Activated naive CD4-positive, alpha-beta T cell treated with anti-CD3 and anti-CD28 coated beads for 36 hours (primary cell): ENCODE measurements around the gene HEXIM1. TPM values are rescaled to one million over a fixed set of nuclear protein-coding genes. Genes with fewer than 3 reads are reported as not detected.

Source experiments
- CTCF ChIA-PET: fragments of 350-600 bp; sonication (Branson Sonifier 250); formaldehyde crosslinking; loops from one replicate; lab custom pipeline; 2021; ENCODE audit warnings: antibody characterized with exemption; lab: Charles Lee
- DNase-seq: peaks from one replicate; pipeline ENCODE4 v3.0.0-alpha.2; 2020
- H3K27ac Mint-ChIP-seq: one replicate; pipeline ENCODE4 v1.8.0; 2021; ENCODE audit warnings: mild to moderate bottlenecking, mixed read lengths
- H3K27me3 Mint-ChIP-seq: one replicate; pipeline ENCODE4 v1.8.0; 2021; ENCODE audit warnings: low read depth, mixed read lengths
- H3K36me3 Mint-ChIP-seq: one replicate; pipeline ENCODE4 v1.8.0; 2021; ENCODE audit warnings: low read depth, mixed read lengths
- H3K4me1 Mint-ChIP-seq: one replicate; pipeline ENCODE4 v1.8.0; 2021; ENCODE audit warnings: low read depth, mixed read lengths
- H3K4me3 Mint-ChIP-seq: one replicate; pipeline ENCODE4 v1.8.0; 2021; ENCODE audit warnings: mild to moderate bottlenecking, moderate library complexity, mixed read lengths
- H3K9me3 Mint-ChIP-seq: one replicate; pipeline ENCODE4 v1.8.0; 2021; ENCODE audit warnings: mixed read lengths
- intact Hi-C: fragments of 100-400 bp; cut with micrococcal nuclease; formaldehyde crosslinking; loops from one replicate; pipeline ENCODE4 v1.15.1; 2023
- total RNA-seq, 2 experiments: library from RNA; stranded (reverse); gene quantifications; one replicate each; pipeline ENCODE4 v1.2.3, GENCODE V29; 2021

The HEXIM1 gene
- total RNA-seq, 2 experiments from 2014 or later, result 24.3 to 24.7 TPM

GRCh38 chr17:45156242-45156641 is 8.0 kb downstream of the HEXIM1 start:
- no peak overlapping the region for H3K27ac Mint-ChIP-seq
- no peak for DNase-seq
- H3K9me3 Mint-ChIP-seq, result no peaks in the 10 kb centered on the region
- H3K36me3 Mint-ChIP-seq, result peaks cover 21% of the 10 kb centered on the region
- H3K4me3 Mint-ChIP-seq, result no peak overlapping the region
- H3K4me1 Mint-ChIP-seq, result peaks cover 41% of the 10 kb centered on the region
- intact Hi-C loops, result no loop called here
- no peaks in the 10 kb centered on the region for H3K27me3 Mint-ChIP-seq
- CTCF ChIA-PET, result interaction anchor here (0.9 to 16.6 kb wide), 3 partner anchors 17 to 74 kb away, joined by 3 to 252 read pairs (median 10); partner anchors contain the start of genes ACBD4 and PLCD3

GRCh38 chr17:45160447-45161287 is 12.4 kb downstream of the HEXIM1 start:
- peak overlapping the region; percentile 96 for H3K4me3 Mint-ChIP-seq
- H3K9me3 Mint-ChIP-seq, result no peaks in the 10 kb centered on the region
- no peaks in the 10 kb centered on the region for H3K27me3 Mint-ChIP-seq
- H3K36me3 Mint-ChIP-seq, result peaks cover 23% of the 10 kb centered on the region
- H3K4me1 Mint-ChIP-seq, result peaks cover 37% of the 10 kb centered on the region
- DNase-seq, result peak; percentile 63
- intact Hi-C loops, result loop anchor here (1.0 kb wide), 7 partner anchors 11 to 385 kb away; partner anchors contain the start of genes ACBD4, HEXIM1 and NMT1
- H3K27ac Mint-ChIP-seq, result peak overlapping the region; percentile 96
- CTCF ChIA-PET, result interaction anchor here (0.6 to 16.6 kb wide), 6 partner anchors 11 to 37 kb away, joined by 3 to 252 read pairs (median 14); partner anchors contain the start of genes ACBD4, HEXIM1 and PLCD3

DNA sequence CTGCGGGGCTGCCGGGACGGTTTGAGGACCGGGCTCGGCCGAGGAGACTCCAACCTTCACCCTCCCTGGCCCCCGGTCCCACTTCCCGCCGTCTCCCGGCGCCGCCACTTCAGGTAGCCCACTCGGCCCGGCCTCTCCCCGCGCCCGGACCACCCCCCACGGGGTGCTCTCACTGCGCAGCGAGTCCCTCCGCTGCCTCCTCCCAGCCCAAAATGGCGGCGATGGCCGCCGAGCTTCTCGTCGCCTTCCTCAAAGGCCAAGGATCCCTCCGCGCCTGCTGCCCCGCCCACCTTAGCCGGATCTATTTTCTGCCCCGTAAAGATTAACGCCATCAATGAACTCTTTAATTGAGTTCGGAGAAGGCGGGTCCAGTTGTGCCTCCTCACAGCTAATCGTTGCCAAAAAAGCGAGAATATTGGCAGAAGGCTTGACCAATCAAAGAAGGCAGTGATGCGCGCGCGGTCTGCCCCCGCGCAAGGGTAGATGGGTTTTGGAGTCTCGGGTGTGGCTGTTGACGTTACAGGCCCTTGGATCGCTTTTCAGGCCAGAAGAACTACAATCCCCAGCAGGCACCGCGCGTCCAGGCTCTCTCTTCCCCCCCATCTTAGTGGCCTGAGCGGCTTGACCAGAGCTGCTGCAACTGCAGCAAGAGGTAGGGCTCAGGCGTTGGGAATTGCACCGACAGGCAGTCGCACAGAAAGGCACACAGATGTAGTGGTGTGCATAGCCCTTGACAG is 13.2 kb downstream of the HEXIM1 start, which contains the start of gene HEXIM2:
TSS of gene HEXIM2 (plus strand) at position 588 of the 737 bp plus-strand sequence. CDS start 919 bp downstream, outside the sequence.
- intact Hi-C loops, result loop anchor here (1.0 kb wide), 7 partner anchors 10 to 386 kb away; partner anchors contain the start of genes ACBD4, HEXIM1 and NMT1
- Mint-ChIP-seq H3K9me3 (no peaks in the 10 kb centered on the region), H3K27me3 (no peaks in the 10 kb centered on the region), H3K27ac (peak within 1 kb of the TSS; percentile 96), H3K4me1 (peaks cover 32% of the 10 kb centered on the region), H3K36me3 (peaks cover 23% of the 10 kb centered on the region), H3K4me3 (peak within 1 kb of the TSS; percentile 96)
- CTCF ChIA-PET, result interaction anchor here (0.6 to 16.6 kb wide), 6 partner anchors 11 to 36 kb away, joined by 3 to 252 read pairs (median 14); partner anchors contain the start of genes ACBD4, HEXIM1 and PLCD3
- DNase-seq, result peak; percentile 99

DNA sequence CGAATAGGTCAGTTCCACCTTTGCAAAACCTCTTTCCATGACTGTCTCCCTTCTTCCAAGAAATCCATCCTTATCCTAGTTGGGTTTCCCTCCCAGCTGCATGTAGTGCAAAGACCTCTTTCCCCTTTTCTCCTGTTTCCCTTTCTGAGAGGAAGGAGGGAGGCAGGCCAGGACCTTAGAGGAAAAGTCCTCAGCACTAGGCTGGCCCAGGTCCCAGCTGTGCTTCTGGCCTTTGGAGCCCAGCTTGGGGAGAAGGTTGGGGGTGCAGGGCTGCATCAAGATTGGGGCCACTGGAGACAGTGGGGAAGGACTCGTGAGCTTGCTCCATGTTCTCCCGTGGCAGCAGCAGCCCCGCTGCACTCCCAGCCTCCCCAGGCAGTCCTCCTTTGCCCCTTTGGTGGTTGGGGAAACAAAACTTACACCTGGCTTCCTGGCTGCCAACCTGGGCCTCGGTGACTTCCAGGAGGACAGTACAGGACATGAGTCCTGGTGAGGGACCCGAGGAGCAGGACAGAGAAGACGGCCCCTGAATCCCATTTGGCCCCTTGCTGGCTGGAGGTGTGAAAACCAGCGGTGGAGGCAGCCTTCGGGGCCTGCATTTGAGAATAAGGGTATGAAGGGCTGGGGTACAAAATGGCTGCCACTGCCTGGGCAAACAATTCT is 13.9 kb downstream of the HEXIM1 start:
- CTCF ChIA-PET, result interaction anchor here (4.1 to 16.6 kb wide), 3 partner anchors 12 to 35 kb away, joined by 22 to 252 read pairs (median 93); partner anchors contain the start of genes ACBD4, HEXIM1 and PLCD3
- no peaks in the 10 kb centered on the region for H3K9me3 Mint-ChIP-seq
- H3K27me3 Mint-ChIP-seq, result no peaks in the 10 kb centered on the region
- peaks cover 29% of the 10 kb centered on the region for H3K4me1 Mint-ChIP-seq
- no peak for DNase-seq
- peak overlapping the region; percentile 96 for H3K4me3 Mint-ChIP-seq
- peak overlapping the region; percentile 96 for H3K27ac Mint-ChIP-seq
- peaks cover 23% of the 10 kb centered on the region for H3K36me3 Mint-ChIP-seq
- intact Hi-C loops, result no loop called here

GRCh38 chr17:45164734-45165269 is 16.5 kb downstream of the HEXIM1 start:
- H3K4me1 Mint-ChIP-seq, result peaks cover 10% of the 10 kb centered on the region
- no peak overlapping the region for H3K27ac Mint-ChIP-seq
- no peak overlapping the region for H3K4me3 Mint-ChIP-seq
- no peak for DNase-seq
- peaks cover 7% of the 10 kb centered on the region for H3K36me3 Mint-ChIP-seq
- CTCF ChIA-PET, result interaction anchor here (1.4 to 7.8 kb wide), 3 partner anchors 15 to 33 kb away, joined by 5 to 93 read pairs (median 6); partner anchors contain the start of genes ACBD4 and HEXIM1
- H3K27me3 Mint-ChIP-seq, result no peaks in the 10 kb centered on the region
- intact Hi-C loops, result no loop called here
- no peaks in the 10 kb centered on the region for H3K9me3 Mint-ChIP-seq

GRCh38 chr17:45168991-45169752 is 20.9 kb downstream of the HEXIM1 start:
- Mint-ChIP-seq H3K36me3 (no peaks in the 10 kb centered on the region), H3K4me1 (peaks cover 21% of the 10 kb centered on the region), H3K27me3 (no peaks in the 10 kb centered on the region), H3K9me3 (no peaks in the 10 kb centered on the region), H3K4me3 (no peak overlapping the region), H3K27ac (no peak overlapping the region)
- intact Hi-C loops, result no loop called here
- no peak for DNase-seq
- CTCF ChIA-PET, result no interaction called here

DNA sequence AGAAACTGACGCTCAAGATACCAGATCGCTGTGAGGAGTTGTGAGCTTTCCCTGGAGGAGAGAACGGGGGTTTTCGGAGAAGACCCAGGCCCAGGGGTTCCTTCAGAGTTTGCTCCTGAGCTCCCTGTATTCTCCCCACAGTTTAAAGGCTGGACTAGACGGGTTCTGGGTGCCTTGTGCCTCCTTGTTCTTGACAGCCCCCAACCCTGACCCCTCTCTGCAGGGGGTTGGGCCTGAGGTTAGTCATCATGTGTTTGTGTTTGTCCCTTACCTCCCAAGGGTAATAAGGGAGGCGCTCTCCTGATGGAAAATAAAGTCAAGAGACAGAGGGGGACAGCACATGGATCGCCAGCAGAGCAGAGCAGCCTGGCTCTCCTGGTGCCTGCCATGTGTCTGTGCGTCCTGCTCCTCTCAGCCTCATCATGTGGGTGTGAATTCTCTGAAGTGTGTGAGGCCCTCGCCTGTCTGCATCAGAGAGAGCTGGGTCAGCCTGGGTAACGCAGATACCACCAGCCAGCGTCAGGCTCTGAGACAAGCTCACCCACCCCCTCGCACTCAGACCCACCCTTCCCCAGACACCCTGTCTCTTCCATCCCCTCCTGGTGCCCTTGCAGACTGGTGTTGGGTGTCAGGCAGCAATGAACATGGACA is 22.1 kb downstream of the HEXIM1 start:
- Mint-ChIP-seq H3K27ac (no peak overlapping the region), H3K36me3 (no peaks in the 10 kb centered on the region), H3K27me3 (no peaks in the 10 kb centered on the region), H3K4me3 (no peak overlapping the region), H3K9me3 (no peaks in the 10 kb centered on the region), H3K4me1 (peaks cover 21% of the 10 kb centered on the region)
- no peak for DNase-seq
- intact Hi-C loops, result no loop called here
- CTCF ChIA-PET, result interaction anchor here (1.5 to 3.5 kb wide), 2 partner anchors 27 to 35 kb away, joined by 5 to 41 read pairs; partner anchors contain the start of gene ACBD4

GRCh38 chr17:45170931-45171337 is 22.7 kb downstream of the HEXIM1 start:
- intact Hi-C loops, result loop anchor here (1.0 kb wide), 1 partner anchor 10 kb away; the partner anchor contains the start of gene HEXIM2
- CTCF ChIA-PET, result interaction anchor here (1.5 to 3.5 kb wide), 3 partner anchors 21 to 36 kb away, joined by 5 to 41 read pairs (median 23); partner anchors contain the start of genes ACBD4 and HEXIM1
- Mint-ChIP-seq H3K27ac (no peak overlapping the region), H3K27me3 (no peaks in the 10 kb centered on the region), H3K4me3 (no peak overlapping the region), H3K9me3 (no peaks in the 10 kb centered on the region), H3K36me3 (no peaks in the 10 kb centered on the region), H3K4me1 (peaks cover 21% of the 10 kb centered on the region)
- no peak for DNase-seq

DNA sequence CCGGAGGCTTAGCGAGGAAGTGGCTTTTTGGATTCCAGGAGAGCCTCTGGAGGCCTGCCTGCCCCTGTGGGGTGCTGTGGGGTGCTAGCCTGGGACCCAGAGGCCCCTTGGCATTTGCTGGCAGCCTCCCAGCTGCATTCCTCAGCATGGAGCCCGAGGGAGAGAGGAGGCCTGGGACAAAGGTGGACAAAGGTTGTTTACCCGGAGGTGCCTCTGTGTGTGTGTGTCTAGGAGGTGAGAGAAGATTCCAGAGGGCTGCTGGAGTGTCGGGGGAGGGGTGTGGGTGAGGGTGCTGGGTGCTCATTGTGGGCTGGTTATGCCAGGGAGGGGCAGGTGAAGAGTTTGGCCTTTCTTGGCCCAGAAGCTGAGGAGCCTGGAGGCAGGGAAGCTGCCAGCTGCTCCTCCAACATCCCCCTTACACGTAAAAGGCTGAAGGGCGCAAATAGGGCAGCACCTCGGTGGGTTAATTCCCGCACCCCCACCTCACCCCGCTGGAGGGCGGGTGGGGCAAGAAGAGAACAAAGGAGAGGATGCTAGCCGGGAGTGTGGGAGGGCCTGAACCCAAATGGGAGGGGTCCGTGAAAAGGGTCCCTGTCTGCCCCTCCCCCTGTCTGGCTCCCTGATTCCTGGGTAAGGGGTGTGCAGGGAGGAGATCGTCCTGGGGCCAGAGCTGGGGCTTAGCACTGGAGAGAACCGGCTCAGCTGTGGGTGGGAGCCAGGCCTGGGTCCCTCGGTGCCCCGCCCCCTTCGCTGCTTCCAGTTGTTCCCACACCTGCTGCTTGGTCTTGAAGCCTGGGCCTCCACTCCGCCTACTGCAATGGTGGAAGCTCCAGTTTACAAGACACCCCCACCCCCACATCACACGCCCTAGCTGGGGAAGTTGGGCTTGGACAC is 23.3 kb downstream of the HEXIM1 start:
- Mint-ChIP-seq H3K27ac (peak overlapping the region; percentile 93), H3K9me3 (no peaks in the 10 kb centered on the region), H3K4me1 (peaks cover 21% of the 10 kb centered on the region), H3K27me3 (no peaks in the 10 kb centered on the region), H3K36me3 (no peaks in the 10 kb centered on the region), H3K4me3 (no peak overlapping the region)
- CTCF ChIA-PET, result interaction anchor here (0.6 to 3.5 kb wide), 5 partner anchors 16 to 107 kb away, joined by 4 to 41 read pairs (median 10); partner anchors contain the start of genes ACBD4 and HEXIM1
- intact Hi-C loops, result loop anchor here (1.0 kb wide), 2 partner anchors 10 to 23 kb away; partner anchors contain the start of genes HEXIM1 and HEXIM2
- no peak for DNase-seq
